OCI-M2 (cell line): ENCODE measurements around the gene MIA.
"Not testable (repeated sequence)": the region's sequence is repeated elsewhere in the genome, so short reads cannot be mapped to it uniquely, and the experiment has no call there.

Experiments used
- DNase-seq: peaks from one replicate; lab custom pipeline; 2025; ENCODE audit not compliant: unreplicated experiment; lab: John Stamatoyannopoulos, UW

Gene MIA

DNA sequence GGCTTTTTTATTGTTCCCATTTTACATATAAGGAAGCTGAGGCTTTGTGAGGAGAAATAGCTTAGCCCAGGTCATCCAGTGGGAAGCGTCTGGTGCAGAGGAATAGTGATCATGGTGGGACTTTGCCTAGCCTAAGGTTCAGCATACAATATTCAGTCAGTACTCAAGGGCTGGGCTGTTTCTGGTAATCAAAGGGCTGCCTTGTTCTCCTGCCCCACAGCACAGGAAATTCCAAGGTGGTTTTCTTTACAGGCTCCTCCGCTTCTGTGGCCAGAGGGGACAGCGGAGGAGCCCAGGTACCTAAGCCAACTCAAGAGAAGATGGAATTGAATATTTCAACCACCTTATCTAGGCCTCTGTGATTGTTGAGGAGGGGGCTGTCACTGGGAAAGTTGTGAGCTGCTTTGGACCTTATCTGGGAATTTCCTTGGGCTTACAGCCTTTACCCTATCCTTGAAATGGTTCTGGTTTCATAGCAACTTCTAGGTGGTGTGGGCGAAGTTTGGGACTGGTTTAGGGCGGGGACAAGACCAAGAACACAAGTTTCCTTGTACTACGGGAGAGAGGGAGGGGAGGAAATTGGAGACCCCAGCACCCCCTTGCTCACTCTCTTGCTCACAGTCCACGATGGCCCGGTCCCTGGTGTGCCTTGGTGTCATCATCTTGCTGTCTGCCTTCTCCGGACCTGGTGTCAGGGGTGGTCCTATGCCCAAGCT, at the start of gene MIA:
Gene MIA, plus strand, starts transcription at position 606 of the 716 bp plus-strand sequence. Its CDS starts 22 bp downstream, at position 628.
- no peak for DNase-seq

DNA sequence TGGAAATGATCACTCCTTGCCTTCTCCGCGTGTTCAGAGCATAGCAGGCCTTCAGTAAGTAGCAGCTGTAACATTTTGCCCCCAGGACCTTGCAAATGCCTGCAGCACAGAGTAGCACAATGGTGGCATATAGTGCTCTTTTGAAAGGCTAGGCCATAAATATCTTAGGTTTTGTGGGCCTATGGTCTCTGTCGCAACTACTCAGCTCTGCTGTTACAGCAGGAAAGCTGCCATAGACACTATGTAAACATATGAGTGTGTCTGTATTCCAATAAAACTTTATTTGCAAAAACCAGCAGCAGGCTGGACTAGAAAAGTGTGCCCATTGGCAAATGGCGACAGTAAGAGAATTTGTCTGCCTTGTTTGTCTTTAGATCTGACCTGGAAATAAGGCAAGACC, 49.0 kb upstream of the MIA start:
- no peak for DNase-seq

DNA sequence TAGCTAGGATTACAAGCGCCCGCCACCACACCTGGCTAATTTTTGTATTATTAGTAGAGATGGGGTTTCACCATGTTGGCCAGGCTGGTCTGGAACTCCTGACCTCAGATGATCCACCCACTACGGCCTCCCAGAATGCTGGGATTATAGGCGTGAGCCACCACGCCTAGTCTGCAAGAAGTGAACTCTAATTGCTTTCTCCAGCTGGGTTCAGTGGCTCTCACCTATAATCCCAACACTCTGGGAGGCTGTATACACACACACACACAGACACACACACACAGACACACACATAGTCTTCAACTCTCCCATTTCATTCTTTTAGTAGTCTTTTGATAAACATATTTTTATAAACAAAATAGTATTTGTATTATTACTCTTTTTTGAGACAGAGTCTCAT, 45.3 kb upstream of the MIA start:
- not testable (repeated sequence) for DNase-seq

DNA sequence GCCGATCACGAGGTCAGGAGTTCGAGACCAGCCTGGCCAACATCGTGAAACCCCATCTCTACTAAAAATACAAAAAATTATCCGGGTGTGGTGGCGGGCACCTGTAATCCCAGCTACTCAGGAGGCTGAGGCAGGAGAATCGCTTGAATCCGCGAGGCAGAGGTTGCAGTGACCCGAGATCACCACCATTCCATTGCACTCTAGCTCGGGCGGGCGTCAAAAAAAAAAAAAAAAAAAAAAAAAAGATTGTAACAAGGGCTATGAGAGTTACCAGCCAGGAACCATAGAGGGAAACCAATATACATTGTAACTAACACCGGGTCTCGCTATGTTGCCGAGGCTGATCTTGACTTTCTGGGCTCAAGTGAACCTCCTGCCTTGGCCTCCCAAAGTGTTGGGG, 43.0 kb upstream of the MIA start:
- not testable (repeated sequence) for DNase-seq

DNA sequence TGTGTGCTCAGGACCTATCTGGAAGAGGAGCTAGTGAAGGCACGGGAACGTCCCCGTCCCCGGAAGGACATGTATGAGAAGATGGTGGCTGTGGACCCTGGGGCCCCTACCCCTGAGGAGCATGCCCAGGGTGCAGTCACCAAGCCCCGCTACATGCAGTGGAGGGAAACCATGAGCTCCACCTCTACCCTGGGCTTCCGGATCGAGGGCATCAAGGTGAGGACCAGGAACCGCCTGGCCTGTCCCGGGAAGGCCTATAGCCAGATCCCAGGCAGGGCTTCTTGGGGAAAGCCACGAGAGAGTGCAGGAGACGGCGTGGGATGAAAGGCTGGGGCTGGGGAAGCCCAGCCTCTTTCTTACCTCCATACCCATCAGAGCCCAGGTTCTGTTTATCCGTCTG, 42.2 kb upstream of the MIA start:
- DNase-seq = no peak

DNA sequence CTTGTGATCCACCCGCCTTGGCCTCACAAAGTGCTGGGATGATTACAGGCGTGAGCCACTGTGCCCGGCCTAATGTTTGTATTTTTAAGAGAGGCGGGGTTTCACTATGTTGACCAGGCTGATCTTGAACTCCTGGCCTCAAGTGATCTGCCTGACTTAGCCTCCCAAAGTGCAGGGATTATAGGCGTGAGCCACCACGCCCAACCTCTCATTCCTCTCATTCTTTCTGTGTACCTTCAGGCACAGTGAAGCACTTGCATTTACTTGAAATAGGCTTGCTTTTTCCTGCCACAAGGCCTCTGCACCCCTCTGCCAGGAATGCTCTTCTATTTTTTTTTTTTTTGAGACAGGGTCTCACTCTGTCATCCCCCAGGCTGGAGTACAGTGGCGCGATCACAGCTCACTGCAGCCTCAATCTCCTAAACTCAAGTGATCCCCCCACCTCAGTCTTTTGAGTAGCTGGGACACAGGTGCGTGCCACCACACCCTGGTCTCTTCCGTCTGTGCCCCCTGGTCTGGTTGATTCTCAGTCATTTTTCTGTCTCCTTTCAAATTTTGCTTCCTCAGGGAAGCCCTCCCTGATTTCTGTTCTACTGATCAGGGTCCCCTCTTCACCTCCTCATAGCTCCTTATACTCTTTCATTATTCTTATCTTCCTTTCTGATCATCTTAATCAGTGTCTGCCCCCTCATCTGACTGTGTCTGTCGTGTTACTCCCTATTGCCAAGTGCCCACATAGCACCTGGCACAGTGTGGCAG, 40.1 kb upstream of the MIA start:
- no peak for DNase-seq

DNA sequence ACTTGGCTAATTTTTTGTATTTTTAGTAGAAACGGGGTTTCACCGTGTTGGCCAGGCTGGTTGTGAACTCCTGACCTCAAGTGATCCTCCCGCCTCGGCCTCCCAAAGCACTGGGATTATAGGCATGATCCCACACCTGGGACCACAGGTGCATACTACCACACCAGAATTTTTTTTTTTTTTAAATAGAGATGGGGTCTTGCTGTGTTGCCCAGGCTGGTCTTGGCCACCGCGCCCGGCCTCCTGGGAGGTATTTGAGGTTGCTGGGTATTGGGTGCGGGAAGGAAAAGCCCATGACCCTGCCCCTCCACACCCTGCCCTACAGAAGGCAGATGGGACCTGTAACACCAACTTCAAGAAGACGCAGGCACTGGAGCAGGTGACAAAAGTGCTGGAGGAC, 38.7 kb upstream of the MIA start:
- DNase-seq = no peak

DNA sequence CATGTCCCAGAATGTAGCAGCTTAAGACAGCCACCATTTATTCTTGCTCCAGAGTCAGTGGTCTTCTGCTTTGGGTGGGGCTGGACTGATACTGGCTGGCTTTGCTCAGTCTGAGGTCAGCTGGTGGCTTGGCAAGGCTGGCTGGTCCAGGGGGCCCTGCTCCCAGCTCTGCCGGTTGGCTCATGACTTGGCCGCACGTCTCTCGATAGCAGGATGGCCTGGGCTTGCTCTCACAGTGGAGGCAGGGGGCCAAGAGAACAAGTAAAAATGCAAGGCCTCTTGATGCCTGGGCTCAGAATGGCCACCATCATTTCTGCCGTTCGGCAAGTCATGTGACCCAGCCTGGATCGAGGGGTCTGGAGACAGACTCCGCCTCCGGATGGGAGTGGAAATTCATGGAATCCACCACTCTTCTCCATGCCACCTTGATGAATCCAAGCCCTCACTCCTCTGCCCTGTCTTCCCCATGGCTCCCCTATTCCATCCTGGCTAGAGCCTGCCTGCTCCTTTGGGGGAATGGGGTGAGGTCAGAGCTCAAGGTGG, 38.1 kb upstream of the MIA start:
- DNase-seq = no peak

DNA sequence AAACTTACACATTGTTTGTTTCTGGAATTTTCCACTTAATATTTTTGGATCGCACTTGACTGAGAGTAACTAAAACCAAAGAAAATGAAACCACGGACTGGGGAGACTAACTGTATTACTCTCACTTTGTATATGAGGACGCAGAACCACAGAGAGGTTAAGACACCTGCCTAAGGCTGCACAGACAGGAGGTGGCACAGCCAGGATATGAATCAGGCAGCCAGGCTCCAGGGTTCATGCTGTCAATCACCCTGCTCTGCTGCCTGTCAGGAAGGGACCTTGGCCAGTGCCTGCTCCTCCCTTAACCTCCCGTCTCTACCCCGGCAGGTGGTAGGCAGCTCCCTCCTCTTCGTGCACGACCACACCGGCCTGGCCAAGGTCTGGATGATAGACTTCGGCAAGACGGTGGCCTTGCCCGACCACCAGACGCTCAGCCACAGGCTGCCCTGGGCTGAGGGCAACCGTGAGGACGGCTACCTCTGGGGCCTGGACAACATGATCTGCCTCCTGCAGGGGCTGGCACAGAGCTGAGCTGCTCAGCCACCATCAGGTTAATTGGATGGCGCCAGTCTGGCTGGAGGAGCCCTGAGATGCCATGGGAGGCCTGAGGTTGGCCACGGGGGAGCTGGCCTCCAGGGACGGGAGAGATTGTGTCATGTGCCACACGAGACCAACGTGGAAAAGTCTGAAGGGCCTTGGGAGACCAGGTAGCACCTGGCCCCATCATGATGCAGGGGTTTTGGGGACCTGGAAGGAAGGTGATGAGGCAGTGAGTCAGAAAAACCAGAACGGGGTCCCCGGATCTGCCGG, 36.1 kb upstream of the MIA start:
- no peak for DNase-seq

DNA sequence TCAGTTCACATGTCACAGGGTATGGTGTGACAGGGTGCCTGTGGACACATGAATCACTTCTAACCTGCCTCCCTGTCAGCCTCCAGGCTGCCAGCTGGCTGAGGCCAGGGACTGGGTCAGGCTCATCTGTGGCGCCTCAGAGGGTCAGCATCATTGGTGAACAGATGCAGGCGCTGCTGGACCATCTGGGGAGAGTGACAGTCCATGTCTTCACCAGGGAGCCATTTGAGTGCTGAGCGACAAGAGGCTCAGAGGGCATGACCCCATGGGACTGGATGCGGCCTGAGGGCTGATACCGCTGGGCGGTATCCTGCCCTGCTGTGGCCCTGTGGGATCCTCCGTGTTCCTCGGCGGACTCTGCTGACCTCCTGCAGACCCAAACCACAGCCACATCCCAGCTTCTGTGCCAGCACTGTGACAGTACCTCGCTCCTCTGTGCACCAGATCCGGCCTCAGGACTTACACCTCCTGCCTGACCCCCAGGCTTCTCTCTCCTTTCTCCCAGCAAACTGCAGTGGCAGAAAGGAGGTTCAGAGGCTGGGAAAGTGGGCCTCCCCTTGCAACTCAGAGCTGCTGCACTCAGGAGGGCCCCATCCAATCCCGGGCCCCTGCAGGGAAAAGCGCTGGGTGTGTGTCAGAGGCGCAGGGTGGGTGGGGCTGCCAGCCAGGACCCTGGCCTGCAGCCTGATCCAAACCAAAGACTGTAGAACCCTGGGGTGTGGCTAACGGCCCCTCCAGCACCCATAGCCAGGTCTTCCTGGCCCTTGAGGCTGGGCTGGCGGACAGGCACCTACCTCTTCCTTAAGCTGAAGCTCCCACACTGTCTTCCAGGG, 35.2 kb upstream of the MIA start:
- no peak for DNase-seq

DNA sequence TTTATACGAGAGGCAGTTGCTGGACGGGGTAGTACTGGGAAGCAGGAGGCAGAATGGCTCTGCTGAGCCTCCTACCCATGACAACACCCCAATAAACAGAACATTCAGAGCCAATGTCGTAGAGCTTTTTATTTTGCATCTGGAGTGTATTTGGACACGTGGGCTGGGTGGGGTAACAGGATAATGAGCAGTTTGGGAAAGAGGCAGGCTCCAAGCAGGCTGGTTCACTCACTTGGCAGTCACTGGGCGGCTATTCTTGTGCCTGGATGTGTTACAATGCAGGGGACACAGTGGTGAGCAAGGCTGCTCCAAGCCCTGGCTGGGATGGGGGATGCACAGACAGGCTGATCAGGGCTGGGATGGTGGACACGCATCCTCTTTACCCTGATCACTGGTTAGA, 34.6 kb upstream of the MIA start:
- DNase-seq = no peak

DNA sequence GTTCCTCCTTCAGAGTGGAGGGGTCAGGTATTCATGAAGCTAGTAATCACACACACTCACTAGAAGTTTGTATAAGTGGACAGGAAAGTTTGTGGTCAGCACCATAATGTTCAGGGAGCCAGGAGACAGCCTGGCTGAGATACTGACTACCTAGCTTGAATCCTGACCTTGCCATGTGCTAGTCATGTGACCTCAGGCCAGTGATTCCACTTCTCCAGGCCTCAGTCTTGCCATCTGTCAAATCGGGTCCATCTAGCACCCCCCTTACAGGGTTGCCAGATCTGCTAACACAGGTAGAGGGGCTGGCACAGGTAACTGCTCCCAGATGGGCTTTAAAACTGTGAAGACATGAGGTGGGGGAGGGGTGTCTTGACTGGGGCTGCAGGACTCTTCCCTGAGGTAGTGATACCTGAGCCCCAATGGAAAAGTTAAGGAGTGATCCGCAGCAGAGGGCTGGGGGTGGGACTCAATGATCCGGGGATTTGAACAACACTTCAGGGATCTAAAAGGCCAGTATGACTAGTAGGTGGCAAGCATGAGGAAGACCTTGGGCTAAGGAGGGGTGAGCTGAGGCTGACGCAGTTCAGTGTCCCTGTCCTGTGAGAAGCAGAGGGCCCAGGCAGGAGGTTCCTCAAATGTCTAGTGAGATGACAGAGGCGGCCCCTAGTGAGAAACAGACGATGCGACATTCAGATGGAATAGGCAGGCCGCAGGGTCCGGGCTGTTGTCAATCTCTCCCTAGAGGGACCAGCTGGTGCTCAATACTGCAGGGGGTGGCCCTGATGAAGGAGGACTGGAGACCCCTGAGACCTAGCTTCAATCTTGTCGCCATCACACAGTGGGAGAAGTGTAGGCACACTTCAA, 33.6 kb upstream of the MIA start:
- DNase-seq = no peak

DNA sequence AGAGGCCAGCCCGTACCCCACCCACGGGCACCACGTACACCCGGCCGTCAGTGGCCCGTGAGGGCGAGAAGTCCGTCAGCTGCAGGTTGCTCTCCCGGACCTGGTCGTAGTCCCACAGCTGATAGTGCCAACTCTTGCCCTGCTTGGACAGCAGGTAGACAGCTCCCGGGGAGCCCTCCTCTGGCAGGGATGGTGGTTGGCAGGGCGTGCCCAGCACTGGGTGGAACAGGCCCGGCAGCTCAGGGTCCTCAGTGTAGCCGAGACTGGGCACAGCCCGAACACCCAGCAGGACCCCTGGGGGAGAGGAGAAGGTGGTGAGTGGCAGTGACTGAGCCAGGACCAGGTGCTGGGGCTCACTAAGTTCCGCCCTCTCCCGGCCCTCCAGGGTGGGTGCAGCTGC, 32.8 kb upstream of the MIA start:
- no peak for DNase-seq

DNA sequence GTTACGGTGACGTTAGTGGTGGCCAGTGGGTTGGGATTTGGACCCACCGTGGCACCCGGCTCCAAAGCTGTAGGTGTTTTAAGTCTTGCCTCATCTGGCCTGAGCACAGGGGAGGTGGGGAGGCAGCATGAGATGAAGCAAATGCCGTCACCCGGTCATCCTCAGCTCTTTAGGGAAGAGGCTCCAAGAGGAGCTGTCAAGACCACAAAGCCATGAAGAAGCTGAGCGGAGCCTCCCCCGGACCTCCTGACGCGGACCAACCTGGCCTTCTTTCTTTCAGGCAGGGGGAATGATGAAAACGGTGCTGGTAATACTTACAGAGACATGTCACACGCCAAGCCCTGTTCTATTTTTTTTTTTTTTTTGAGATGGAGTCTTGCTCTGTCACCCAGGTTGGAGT, 32.4 kb upstream of the MIA start:
- DNase-seq = no peak

DNA sequence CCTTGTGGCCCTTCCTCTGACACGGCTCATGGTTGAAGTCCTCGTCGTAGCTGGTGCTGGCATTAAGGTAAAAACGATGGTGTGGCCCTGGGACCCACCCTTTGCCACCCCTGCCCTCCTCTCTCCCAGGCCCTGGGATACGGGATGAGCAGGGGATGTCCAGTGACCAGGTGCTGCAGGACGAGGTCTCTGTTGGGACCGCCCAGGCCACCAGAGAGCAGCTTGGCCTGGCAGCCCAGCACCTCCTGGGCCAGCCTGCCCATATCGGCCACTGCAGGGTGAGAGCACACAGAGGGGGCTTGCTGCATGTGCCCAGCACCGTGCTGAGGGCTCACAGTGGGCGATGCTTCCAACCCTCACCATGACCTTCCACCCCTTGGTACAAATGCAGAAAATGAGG, 31.4 kb upstream of the MIA start:
- DNase-seq = no peak

DNA sequence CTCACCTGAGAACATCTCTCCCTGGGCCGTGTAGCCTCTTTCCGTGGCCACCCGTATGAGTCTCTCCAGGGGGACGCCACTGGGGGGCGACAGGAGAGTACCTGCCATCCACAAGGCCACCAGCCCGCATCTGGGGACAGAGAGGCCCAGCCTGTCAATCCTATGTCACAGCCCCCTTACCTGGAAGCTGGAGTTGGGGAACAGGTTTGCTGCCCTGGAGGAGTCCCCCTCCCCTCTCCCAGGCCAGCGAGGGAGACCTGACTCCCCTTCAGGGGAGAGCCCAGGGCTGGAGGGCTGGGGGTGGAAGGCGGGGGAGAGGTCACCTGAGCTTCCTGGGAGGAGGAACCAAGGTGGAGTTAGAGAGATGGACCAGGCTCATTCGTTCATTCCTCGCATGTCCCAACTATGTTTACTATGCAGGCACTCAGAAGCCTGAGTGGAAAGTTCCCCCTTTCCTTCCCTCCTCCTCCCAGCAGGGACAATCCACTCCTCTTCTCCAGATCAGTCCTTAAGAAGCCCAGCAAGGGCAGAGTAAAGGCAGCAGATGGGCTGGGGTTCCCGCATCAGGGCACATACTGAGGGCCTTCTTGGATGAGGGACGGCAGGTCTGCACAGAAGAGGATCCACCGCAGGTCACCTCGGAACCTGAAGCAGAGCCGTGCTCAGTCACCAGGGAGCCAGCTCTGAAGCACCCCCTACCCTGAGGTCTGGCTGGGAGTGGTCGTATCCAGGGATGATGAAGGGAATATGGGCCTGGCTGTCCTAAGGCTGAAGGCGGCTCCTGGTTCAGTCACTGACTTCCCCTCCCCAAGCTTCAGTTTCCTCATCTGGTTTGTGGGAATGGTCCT, 30.5 kb upstream of the MIA start:
- no peak for DNase-seq

DNA sequence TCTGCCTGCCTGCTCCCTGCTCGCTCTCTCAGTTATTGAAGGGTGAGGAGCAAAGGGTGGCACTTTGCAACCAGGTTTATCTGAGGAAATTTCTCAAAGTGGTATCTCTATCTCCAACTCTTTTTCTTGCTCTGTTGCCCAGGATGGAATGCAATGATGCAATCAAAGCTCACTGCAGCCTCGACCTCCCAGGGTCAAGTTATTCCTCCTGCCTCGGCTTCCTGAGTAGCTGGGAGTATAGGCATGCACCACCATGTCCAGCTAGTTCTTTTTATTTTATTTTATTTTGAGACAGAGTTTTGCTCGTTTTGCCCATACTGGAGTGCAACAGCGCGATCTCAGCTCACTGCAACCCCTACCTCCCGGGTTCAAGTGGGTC, 29.9 kb upstream of the MIA start:
- DNase-seq = no peak

DNA sequence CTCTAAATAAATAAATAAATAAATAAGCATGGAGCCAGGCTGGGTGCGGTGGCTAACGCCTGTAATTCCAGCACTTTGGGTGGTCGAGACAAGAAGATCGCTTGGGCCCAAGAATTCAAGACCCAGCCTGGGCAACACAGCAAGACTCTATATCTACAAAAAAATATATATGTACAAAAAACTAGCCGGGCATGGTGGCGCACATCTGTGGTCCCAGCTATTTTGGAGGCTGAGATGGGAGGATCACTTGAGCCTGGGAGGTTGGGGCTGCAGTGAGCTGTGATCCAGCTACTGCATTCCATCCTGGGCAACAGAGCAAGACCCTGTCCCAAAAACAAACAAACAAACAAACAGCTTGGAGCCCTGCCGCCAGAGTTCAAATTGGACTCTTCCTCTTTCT, 27.8 kb upstream of the MIA start:
- no peak for DNase-seq
